Measurements from ENCODE around the gene ZSWIM1.

- TF ChIP-seq EZH2 (IDR thresholded peaks at IDR 0.05; ENCODE audit: low read depth, low read length, severe bottlenecking) (no peak), POLR2AphosphoS5 (IDR thresholded peaks at IDR 0.05; ENCODE audit: low read depth, low read length) (no peak)
- TF ChIP-seq, protein P1, sequence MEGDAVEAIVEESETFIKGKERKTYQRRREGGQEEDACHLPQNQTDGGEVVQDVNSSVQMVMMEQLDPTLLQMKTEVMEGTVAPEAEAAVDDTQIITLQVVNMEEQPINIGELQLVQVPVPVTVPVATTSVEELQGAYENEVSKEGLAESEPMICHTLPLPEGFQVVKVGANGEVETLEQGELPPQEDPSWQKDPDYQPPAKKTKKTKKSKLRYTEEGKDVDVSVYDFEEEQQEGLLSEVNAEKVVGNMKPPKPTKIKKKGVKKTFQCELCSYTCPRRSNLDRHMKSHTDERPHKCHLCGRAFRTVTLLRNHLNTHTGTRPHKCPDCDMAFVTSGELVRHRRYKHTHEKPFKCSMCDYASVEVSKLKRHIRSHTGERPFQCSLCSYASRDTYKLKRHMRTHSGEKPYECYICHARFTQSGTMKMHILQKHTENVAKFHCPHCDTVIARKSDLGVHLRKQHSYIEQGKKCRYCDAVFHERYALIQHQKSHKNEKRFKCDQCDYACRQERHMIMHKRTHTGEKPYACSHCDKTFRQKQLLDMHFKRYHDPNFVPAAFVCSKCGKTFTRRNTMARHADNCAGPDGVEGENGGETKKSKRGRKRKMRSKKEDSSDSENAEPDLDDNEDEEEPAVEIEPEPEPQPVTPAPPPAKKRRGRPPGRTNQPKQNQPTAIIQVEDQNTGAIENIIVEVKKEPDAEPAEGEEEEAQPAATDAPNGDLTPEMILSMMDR (IDR thresholded peaks at IDR 0.05; ENCODE audit: control extremely low read depth in 1 of 3, insufficient read depth in 1 of 3, low read depth in 1 of 3, low read length in 3 of 3) = no peak
Measured at GRCh38 chr20:45850238-45850637, 30.8 kb upstream of the ZSWIM1 start.

All from H1 (cell line).